HepG2 (cell line): Measurements from ENCODE around the gene SDC3. TPM values are rescaled to one million over a fixed set of nuclear protein-coding genes. Genes with fewer than 3 reads are reported as not detected.

Experiments
- CEBPB ChIP-seq: IDR thresholded peaks from 2 replicates; pipeline ENCODE4 v1.6.1; 2011; ENCODE audit warnings: low read depth, low read length, improper control_type of control experiment, borderline replicate concordance
- CREM ChIP-seq, 2 experiments: sonication (generic) in 1 of 2; formaldehyde crosslinking in 1 of 2; IDR thresholded peaks; 2 replicates each; pipeline versions ENCODE4 v1.4.0 to v1.6.1; 2016 to 2020; ENCODE audit warnings: antibody characterized with exemption in 1 of 2, mild to moderate bottlenecking in 1 of 2, missing genetic modification reagents in 1 of 2
- FOSL1 ChIP-seq: sonication (generic); formaldehyde crosslinking; IDR thresholded peaks from 2 replicates; pipeline ENCODE4 v1.9.0; 2021; ENCODE audit warnings: missing genetic modification reagents, borderline replicate concordance
- MEIS1 ChIP-seq: sonication (generic); formaldehyde crosslinking; IDR thresholded peaks from 2 replicates; pipeline ENCODE4 v1.9.0; 2021; ENCODE audit warnings: mild to moderate bottlenecking, missing genetic modification reagents, moderate library complexity, borderline replicate concordance
- NCOA5 ChIP-seq: sonication (generic); formaldehyde crosslinking; IDR thresholded peaks from 2 replicates; pipeline ENCODE4 v1.4.0; 2020; ENCODE audit warnings: missing genetic modification reagents
- RFX1 ChIP-seq: fragments of 450-650 bp; IDR thresholded peaks from 2 replicates; pipeline ENCODE4 v1.6.1; 2017
- TCF7 ChIP-seq: sonication (generic); IDR thresholded peaks from 2 replicates; pipeline ENCODE4 v1.6.1; 2016; ENCODE audit warnings: antibody characterized with exemption, low read depth
- TP53 ChIP-seq: sonication (generic); formaldehyde crosslinking; conservative IDR thresholded peaks from 2 replicates; pipeline ENCODE4 v1.4.0; 2020; ENCODE audit warnings: missing genetic modification reagents
- ZFY ChIP-seq: sonication (generic); formaldehyde crosslinking; IDR thresholded peaks from 2 replicates; pipeline ENCODE4 v1.4.0; 2020; ENCODE audit warnings: missing genetic modification reagents
- ZNF782 ChIP-seq: sonication (generic); formaldehyde crosslinking; IDR thresholded peaks from 2 replicates; pipeline ENCODE4 v1.4.0; 2020; ENCODE audit warnings: missing genetic modification reagents, mild to moderate bottlenecking, borderline replicate concordance
- polyA plus RNA-seq, 8 experiments: library from polyadenylated mRNA; depleted of rRNA in 3 of 8; stranded (reverse) in 7 of 8; unstranded in 1 of 8; fragments of >200 nt; fragmentation: Illumina TruSeq in 4 of 8; extraction: Trizol in 4 of 8; gene quantifications; 2 replicates each; pipeline versions ENCODE4 v1.2.1 to v1.2.3, GENCODE V29; 2011 to 2016; ENCODE audit warnings: low read depth in 4 of 8, missing spikeins in 1 of 8, mixed read lengths in 1 of 8; ENCODE audit not compliant: insufficient read depth in 1 of 8
- total RNA-seq, 5 experiments: library from RNA; depleted of rRNA; stranded (reverse); fragments of >200 nt; fragmentation: Illumina TruSeq; extraction: Trizol; gene quantifications; 2 replicates each; pipeline ENCODE4 v1.2.3, GENCODE V29; 2016; ENCODE audit warnings: low read depth in 1 of 5
- TF ChIP-seq, protein P1 (sequence below): sonication (generic); formaldehyde crosslinking; IDR thresholded peaks from 2 replicates; pipeline ENCODE4 v1.5.0; 2020; ENCODE audit warnings: mild to moderate bottlenecking, missing genetic modification reagents, borderline replicate concordance
- TF ChIP-seq, protein P2 (sequence below): sonication (generic); formaldehyde crosslinking; IDR thresholded peaks from 2 replicates; pipeline ENCODE4 v1.5.0; 2020; ENCODE audit warnings: missing genetic modification reagents
- TF ChIP-seq, protein P3 (sequence below): sonication (generic); formaldehyde crosslinking; IDR thresholded peaks from 2 replicates; pipeline ENCODE4 v1.5.0; 2020; ENCODE audit warnings: missing genetic modification reagents
- TF ChIP-seq, protein P4 (sequence below): sonication (generic); formaldehyde crosslinking; IDR thresholded peaks from 2 replicates; pipeline ENCODE4 v1.5.1; 2020; ENCODE audit warnings: mild to moderate bottlenecking, missing genetic modification reagents, borderline replicate concordance
- TF ChIP-seq, protein P5 (sequence below): sonication (generic); formaldehyde crosslinking; IDR thresholded peaks from 2 replicates; pipeline ENCODE4 v1.4.0; 2020; ENCODE audit warnings: low read depth, mild to moderate bottlenecking, missing genetic modification reagents

Gene SDC3
- total and polyA plus RNA-seq, 2 of the 13 experiments (the other 11 are each of a cell fraction or from before 2014, with no cell fraction given), result 0.49 to 0.84 TPM

DNA sequence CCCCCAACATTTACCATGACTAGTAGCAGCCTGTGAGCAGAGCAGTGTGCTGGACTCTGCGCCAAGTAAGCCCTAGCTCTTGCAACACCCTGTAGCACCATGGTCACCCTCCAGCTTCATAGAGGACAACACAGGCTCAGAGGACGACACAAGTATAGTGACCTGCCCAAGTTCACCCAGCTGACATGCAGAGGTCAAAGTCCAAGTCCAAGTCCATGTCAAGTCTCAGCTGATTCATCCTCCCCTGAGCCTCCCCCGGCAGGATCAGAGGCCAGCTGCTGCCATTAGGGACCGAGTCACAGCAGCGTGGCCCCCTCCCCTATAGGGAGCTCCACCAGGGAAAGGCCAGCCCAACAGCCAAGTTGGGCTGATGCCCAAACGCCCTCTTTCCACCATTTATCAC, 15.9 kb downstream of the SDC3 start (continued):
- TF ChIP-seq, protein P1, sequence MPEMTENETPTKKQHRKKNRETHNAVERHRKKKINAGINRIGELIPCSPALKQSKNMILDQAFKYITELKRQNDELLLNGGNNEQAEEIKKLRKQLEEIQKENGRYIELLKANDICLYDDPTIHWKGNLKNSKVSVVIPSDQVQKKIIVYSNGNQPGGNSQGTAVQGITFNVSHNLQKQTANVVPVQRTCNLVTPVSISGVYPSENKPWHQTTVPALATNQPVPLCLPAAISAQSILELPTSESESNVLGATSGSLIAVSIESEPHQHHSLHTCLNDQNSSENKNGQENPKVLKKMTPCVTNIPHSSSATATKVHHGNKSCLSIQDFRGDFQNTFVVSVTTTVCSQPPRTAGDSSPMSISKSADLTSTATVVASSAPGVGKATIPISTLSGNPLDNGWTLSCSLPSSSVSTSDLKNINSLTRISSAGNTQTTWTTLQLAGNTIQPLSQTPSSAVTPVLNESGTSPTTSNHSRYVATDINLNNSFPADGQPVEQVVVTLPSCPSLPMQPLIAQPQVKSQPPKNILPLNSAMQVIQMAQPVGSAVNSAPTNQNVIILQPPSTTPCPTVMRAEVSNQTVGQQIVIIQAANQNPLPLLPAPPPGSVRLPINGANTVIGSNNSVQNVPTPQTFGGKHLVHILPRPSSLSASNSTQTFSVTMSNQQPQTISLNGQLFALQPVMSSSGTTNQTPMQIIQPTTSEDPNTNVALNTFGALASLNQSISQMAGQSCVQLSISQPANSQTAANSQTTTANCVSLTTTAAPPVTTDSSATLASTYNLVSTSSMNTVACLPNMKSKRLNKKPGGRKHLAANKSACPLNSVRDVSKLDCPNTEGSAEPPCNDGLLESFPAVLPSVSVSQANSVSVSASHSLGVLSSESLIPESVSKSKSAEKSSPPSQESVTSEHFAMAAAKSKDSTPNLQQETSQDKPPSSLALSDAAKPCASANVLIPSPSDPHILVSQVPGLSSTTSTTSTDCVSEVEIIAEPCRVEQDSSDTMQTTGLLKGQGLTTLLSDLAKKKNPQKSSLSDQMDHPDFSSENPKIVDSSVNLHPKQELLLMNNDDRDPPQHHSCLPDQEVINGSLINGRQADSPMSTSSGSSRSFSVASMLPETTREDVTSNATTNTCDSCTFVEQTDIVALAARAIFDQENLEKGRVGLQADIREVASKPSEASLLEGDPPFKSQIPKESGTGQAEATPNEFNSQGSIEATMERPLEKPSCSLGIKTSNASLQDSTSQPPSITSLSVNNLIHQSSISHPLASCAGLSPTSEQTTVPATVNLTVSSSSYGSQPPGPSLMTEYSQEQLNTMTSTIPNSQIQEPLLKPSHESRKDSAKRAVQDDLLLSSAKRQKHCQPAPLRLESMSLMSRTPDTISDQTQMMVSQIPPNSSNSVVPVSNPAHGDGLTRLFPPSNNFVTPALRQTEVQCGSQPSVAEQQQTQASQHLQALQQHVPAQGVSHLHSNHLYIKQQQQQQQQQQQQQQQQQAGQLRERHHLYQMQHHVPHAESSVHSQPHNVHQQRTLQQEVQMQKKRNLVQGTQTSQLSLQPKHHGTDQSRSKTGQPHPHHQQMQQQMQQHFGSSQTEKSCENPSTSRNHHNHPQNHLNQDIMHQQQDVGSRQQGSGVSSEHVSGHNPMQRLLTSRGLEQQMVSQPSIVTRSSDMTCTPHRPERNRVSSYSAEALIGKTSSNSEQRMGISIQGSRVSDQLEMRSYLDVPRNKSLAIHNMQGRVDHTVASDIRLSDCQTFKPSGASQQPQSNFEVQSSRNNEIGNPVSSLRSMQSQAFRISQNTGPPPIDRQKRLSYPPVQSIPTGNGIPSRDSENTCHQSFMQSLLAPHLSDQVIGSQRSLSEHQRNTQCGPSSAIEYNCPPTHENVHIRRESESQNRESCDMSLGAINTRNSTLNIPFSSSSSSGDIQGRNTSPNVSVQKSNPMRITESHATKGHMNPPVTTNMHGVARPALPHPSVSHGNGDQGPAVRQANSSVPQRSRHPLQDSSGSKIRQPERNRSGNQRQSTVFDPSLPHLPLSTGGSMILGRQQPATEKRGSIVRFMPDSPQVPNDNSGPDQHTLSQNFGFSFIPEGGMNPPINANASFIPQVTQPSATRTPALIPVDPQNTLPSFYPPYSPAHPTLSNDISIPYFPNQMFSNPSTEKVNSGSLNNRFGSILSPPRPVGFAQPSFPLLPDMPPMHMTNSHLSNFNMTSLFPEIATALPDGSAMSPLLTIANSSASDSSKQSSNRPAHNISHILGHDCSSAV, result no peak
- TF ChIP-seq TP53 (CRISPR knock-in tag) (no peak), MEIS1 (CRISPR knock-in tag) (no peak), ZFY (CRISPR knock-in tag) (no peak), ZNF782 (no peak), CEBPB (peak; percentile 95), FOSL1 (CRISPR knock-in tag) (peak; percentile 63; the same call in 1 of the 2 replicates), NCOA5 (no peak), TCF7 (no peak), RFX1 (no peak), CREM (IDR thresholded peaks at IDR 0.05) (no peak; the same call in 1 of the 2 replicates), CREM (CRISPR knock-in tag; IDR thresholded peaks at IDR 0.05) (no peak)
- TF ChIP-seq, protein P2, sequence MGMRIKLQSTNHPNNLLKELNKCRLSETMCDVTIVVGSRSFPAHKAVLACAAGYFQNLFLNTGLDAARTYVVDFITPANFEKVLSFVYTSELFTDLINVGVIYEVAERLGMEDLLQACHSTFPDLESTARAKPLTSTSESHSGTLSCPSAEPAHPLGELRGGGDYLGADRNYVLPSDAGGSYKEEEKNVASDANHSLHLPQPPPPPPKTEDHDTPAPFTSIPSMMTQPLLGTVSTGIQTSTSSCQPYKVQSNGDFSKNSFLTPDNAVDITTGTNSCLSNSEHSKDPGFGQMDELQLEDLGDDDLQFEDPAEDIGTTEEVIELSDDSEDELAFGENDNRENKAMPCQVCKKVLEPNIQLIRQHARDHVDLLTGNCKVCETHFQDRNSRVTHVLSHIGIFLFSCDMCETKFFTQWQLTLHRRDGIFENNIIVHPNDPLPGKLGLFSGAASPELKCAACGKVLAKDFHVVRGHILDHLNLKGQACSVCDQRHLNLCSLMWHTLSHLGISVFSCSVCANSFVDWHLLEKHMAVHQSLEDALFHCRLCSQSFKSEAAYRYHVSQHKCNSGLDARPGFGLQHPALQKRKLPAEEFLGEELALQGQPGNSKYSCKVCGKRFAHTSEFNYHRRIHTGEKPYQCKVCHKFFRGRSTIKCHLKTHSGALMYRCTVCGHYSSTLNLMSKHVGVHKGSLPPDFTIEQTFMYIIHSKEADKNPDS (CRISPR knock-in tag), result no peak
- TF ChIP-seq, protein P3, sequence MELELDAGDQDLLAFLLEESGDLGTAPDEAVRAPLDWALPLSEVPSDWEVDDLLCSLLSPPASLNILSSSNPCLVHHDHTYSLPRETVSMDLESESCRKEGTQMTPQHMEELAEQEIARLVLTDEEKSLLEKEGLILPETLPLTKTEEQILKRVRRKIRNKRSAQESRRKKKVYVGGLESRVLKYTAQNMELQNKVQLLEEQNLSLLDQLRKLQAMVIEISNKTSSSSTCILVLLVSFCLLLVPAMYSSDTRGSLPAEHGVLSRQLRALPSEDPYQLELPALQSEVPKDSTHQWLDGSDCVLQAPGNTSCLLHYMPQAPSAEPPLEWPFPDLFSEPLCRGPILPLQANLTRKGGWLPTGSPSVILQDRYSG (CRISPR knock-in tag), result no peak
- TF ChIP-seq, protein P4, sequence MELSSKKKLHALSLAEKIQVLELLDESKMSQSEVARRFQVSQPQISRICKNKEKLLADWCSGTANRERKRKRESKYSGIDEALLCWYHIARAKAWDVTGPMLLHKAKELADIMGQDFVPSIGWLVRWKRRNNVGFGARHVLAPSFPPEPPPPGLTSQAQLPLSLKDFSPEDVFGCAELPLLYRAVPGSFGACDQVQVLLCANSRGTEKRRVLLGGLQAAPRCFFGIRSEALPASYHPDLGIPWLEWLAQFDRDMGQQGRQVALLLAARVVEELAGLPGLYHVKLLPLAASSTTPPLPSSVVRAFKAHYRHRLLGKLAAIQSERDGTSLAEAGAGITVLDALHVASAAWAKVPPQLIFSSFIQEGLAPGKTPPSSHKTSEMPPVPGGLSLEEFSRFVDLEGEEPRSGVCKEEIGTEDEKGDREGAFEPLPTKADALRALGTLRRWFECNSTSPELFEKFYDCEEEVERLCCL (CRISPR knock-in tag), result no peak
- TF ChIP-seq, protein P5, sequence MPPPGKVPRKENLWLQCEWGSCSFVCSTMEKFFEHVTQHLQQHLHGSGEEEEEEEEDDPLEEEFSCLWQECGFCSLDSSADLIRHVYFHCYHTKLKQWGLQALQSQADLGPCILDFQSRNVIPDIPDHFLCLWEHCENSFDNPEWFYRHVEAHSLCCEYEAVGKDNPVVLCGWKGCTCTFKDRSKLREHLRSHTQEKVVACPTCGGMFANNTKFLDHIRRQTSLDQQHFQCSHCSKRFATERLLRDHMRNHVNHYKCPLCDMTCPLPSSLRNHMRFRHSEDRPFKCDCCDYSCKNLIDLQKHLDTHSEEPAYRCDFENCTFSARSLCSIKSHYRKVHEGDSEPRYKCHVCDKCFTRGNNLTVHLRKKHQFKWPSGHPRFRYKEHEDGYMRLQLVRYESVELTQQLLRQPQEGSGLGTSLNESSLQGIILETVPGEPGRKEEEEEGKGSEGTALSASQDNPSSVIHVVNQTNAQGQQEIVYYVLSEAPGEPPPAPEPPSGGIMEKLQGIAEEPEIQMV (CRISPR knock-in tag), result no peak
